ENCODE data around the gene RETREG3. TPM values are rescaled to one million over a fixed set of nuclear protein-coding genes. Genes with fewer than 3 reads are reported as not detected.

RETREG3 gene
- total and polyA plus RNA-seq, 2 of the 13 experiments (the other 11 are each of a cell fraction or from before 2014, with no cell fraction given): 47.0 to 55.8 TPM

GRCh38 chr17:42566215-42566882, 42.8 kb downstream of the RETREG3 start (continued):
- 0 out of 2 replicates have a peak, but pooled peaks have one; percentile 52 for TF ChIP-seq THAP8 (CRISPR knock-in tag; IDR thresholded peaks at IDR 0.05; ENCODE audit: borderline replicate concordance)
- TF ChIP-seq ZNF329 (CRISPR knock-in tag; IDR thresholded peaks at IDR 0.05; ENCODE audit: low read depth): 0 out of 2 replicates have a peak, but pooled peaks have one; percentile 59
- 0 out of 2 replicates have a peak, but pooled peaks have one; percentile 27 for TF ChIP-seq SKIL (CRISPR knock-in tag; IDR thresholded peaks at IDR 0.05; ENCODE audit: borderline replicate concordance)
- 0 out of 2 replicates have a peak, but pooled peaks have one; percentile 16 for TF ChIP-seq ZFYVE20 (CRISPR knock-in tag; IDR thresholded peaks at IDR 0.05; ENCODE audit: borderline replicate concordance, low read depth)
- peak; percentile 45; the same call in 1 of the 2 replicates for TF ChIP-seq RBAK (CRISPR knock-in tag; IDR thresholded peaks at IDR 0.05)
- TF ChIP-seq IRX3 (CRISPR knock-in tag; IDR thresholded peaks at IDR 0.05; ENCODE audit: borderline replicate concordance, low read depth): no peak
- peak; percentile 43; the same call in 1 of the 2 replicates for TF ChIP-seq ZMYM2 (CRISPR knock-in tag; IDR thresholded peaks at IDR 0.05)
- TF ChIP-seq FIP1L1 (IDR thresholded peaks at IDR 0.05; ENCODE audit: borderline replicate concordance, insufficient read depth, low read depth, low read length): peak; percentile 86; the same call in 1 of the 2 replicates
- no peak for TF ChIP-seq XRCC5 (optimal IDR thresholded peaks at IDR 0.05; ENCODE audit: low read length)
- TF ChIP-seq IKZF1 (IDR thresholded peaks at IDR 0.05): no peak
- TF ChIP-seq YY1 (IDR thresholded peaks at IDR 0.05; ENCODE audit: insufficient read depth, insufficient replicate concordance, low read depth, low read length): no peak
- no peak for TF ChIP-seq TAF15 (IDR thresholded peaks at IDR 0.05; ENCODE audit: low read depth, low read length, poor library complexity, severe bottlenecking)
- no peak; the same call in 1 of the 2 replicates for TF ChIP-seq ZNF136 (CRISPR knock-in tag; IDR thresholded peaks at IDR 0.05; ENCODE audit: low read depth)
- TF ChIP-seq NFAT5 (CRISPR knock-in tag; IDR thresholded peaks at IDR 0.05): 0 out of 2 replicates have a peak, but pooled peaks have one; percentile 53

All from HepG2 (cell line).